SIG-M5 (cell line): ENCODE results near the gene IFIT1B.
"Not testable (repeated sequence)": the region's sequence is repeated elsewhere in the genome, so short reads cannot be mapped to it uniquely, and the experiment has no call there.

Source experiments
- DNase-seq: peaks from one replicate; lab custom pipeline; 2025; lab: John Stamatoyannopoulos, UW

The IFIT1B gene

GRCh38 chr10:89377705-89378637 is at the start of gene IFIT1B:
Gene IFIT1B, plus strand, starts transcription at chr10:89378056. Its CDS starts 80 bp downstream, at chr10:89378136.
- no peak for DNase-seq

GRCh38 chr10:89329151-89329550 is 48.7 kb upstream of the IFIT1B start:
- no peak for DNase-seq

- not testable (repeated sequence) for DNase-seq
Observed at GRCh38 chr10:89330014-89330413, 47.8 kb upstream of the IFIT1B start.

GRCh38 chr10:89330537-89331212 is 47.2 kb upstream of the IFIT1B start:
- no peak for DNase-seq

GRCh38 chr10:89331487-89332122 is 46.3 kb upstream of the IFIT1B start:
- DNase-seq = not testable (repeated sequence)

- DNase-seq = no peak
Observed at GRCh38 chr10:89332123-89332633, 45.7 kb upstream of the IFIT1B start.

GRCh38 chr10:89335226-89335625 is 42.6 kb upstream of the IFIT1B start:
- DNase-seq = no peak

GRCh38 chr10:89336241-89336640 is 41.6 kb upstream of the IFIT1B start:
- no peak for DNase-seq

- no peak for DNase-seq
Observed at GRCh38 chr10:89337484-89337883, 40.4 kb upstream of the IFIT1B start.

GRCh38 chr10:89338713-89339112 is 39.1 kb upstream of the IFIT1B start:
- no peak for DNase-seq

- no peak for DNase-seq
Observed at GRCh38 chr10:89339875-89340274, 38.0 kb upstream of the IFIT1B start.

GRCh38 chr10:89341649-89342048 is 36.2 kb upstream of the IFIT1B start:
- no peak for DNase-seq

- no peak for DNase-seq
Observed at GRCh38 chr10:89342206-89342958, 35.5 kb upstream of the IFIT1B start.

- no peak for DNase-seq
Observed at GRCh38 chr10:89343089-89343767, 34.6 kb upstream of the IFIT1B start.

GRCh38 chr10:89344156-89344555 is 33.7 kb upstream of the IFIT1B start:
- no peak for DNase-seq

- no peak for DNase-seq
Observed at GRCh38 chr10:89345367-89346000, 32.4 kb upstream of the IFIT1B start.

GRCh38 chr10:89346405-89347254 is 31.2 kb upstream of the IFIT1B start:
- no peak for DNase-seq

GRCh38 chr10:89347701-89348457 is 30.0 kb upstream of the IFIT1B start:
- no peak for DNase-seq

- no peak for DNase-seq
Observed at GRCh38 chr10:89348481-89348880, 29.4 kb upstream of the IFIT1B start.
